HL-60 (cell line): ENCODE measurements around the gene TRIO.

Source experiments
- DNase-seq, 2 experiments: peaks; one replicate each; pipeline ENCODE4 v3.0.0-alpha.2; 2010 to 2020; ENCODE audit warnings: low read depth in 1 of 2, low spot score in 1 of 2
- H3K27ac ChIP-seq: fragments of 250-450 bp; sonication (Bioruptor Pico); replicated peaks from 2 replicates; pipeline ENCODE4 v1.5.1; 2020; ENCODE audit warnings: mild to moderate bottlenecking, moderate library complexity
- H3K27me3 ChIP-seq: fragments of 250-450 bp; sonication (Bioruptor Pico); 2 replicates; pipeline ENCODE4 v1.5.1; 2021; ENCODE audit warnings: mild to moderate bottlenecking, moderate library complexity; ENCODE audit not compliant: insufficient read depth, poor library complexity, severe bottlenecking
- H3K4me3 ChIP-seq: replicated peaks from 2 replicates; pipeline ENCODE4 v1.5.1; 2011; ENCODE audit warnings: mild to moderate bottlenecking, control low read depth, low read length; ENCODE audit not compliant: insufficient read depth
- CTCF ChIP-seq: IDR thresholded peaks from one replicate; pipeline ENCODE4 v1.5.1; 2011; ENCODE audit warnings: low read length, control low read depth, inconsistent platforms; ENCODE audit not compliant: insufficient read depth
- GABPA ChIP-seq: IDR thresholded peaks from 2 replicates; pipeline ENCODE4 v1.6.1; 2012; ENCODE audit warnings: low read depth
- POLR2AphosphoS5 ChIP-seq: IDR thresholded peaks from 2 replicates; pipeline ENCODE4 v1.6.1; 2012; ENCODE audit warnings: low read depth
- SPI1 ChIP-seq: IDR thresholded peaks from 2 replicates; pipeline ENCODE4 v1.6.1; 2012; ENCODE audit warnings: low read depth, mild to moderate bottlenecking, borderline replicate concordance
- TF ChIP-seq, protein P1 (sequence below): IDR thresholded peaks from 2 replicates; pipeline ENCODE4 v1.6.1; 2012; ENCODE audit warnings: low read depth; ENCODE audit not compliant: insufficient replicate concordance

The TRIO gene

DNA sequence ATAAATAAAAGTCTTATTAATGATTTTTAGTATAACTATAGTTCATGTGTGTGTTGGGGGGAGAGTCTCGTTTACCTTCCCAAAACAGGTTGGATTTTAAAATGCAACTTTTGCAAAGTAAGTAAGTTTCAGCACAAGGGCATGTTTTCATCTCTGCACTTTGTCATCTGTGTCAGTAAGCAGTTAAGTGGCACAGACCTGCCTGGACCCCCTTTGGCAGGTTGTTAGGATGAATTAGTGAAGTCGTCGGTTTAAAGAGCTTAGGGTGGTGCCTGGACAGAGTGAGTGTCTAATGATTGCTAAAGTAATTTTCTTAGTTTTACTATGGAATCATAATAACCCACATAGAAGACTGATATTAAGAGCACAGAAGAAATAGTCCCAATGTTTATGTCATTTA is 74.9 kb downstream of the TRIO start:
- H3K4me3 ChIP-seq: no peak overlapping the region
- DNase-seq: no peak
- TF ChIP-seq CTCF (no peak), SPI1 (no peak), POLR2AphosphoS5 (no peak), GABPA (no peak)
- TF ChIP-seq, protein P1, sequence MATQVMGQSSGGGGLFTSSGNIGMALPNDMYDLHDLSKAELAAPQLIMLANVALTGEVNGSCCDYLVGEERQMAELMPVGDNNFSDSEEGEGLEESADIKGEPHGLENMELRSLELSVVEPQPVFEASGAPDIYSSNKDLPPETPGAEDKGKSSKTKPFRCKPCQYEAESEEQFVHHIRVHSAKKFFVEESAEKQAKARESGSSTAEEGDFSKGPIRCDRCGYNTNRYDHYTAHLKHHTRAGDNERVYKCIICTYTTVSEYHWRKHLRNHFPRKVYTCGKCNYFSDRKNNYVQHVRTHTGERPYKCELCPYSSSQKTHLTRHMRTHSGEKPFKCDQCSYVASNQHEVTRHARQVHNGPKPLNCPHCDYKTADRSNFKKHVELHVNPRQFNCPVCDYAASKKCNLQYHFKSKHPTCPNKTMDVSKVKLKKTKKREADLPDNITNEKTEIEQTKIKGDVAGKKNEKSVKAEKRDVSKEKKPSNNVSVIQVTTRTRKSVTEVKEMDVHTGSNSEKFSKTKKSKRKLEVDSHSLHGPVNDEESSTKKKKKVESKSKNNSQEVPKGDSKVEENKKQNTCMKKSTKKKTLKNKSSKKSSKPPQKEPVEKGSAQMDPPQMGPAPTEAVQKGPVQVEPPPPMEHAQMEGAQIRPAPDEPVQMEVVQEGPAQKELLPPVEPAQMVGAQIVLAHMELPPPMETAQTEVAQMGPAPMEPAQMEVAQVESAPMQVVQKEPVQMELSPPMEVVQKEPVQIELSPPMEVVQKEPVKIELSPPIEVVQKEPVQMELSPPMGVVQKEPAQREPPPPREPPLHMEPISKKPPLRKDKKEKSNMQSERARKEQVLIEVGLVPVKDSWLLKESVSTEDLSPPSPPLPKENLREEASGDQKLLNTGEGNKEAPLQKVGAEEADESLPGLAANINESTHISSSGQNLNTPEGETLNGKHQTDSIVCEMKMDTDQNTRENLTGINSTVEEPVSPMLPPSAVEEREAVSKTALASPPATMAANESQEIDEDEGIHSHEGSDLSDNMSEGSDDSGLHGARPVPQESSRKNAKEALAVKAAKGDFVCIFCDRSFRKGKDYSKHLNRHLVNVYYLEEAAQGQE: no peak
- no peak overlapping the region for H3K27ac ChIP-seq
- H3K27me3 ChIP-seq: no peaks in the 10 kb centered on the region

DNA sequence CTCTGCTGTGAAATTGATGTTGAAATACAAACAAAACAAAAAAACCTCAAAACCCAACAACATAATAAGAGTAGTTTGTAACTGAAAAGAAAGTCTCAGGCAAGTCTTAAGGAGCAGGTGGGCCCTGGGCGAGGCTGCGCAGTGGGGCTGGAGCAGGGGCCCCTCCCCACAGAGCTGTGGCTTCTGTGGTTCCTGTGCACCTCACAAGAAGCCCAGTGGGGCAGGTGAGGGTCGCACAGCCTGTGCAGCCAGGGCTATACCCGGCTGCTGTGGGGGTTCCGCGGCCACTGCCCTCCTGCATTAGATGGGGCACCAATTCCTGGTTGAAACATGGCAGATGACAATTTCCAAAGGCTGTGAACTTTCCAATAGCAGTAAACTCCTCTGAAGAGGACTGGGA is 75.3 kb downstream of the TRIO start:
- no peak overlapping the region for H3K27ac ChIP-seq
- no peak overlapping the region for H3K4me3 ChIP-seq
- TF ChIP-seq, protein P1: no peak
- no peak for TF ChIP-seq SPI1
- TF ChIP-seq POLR2AphosphoS5: no peak
- no peak for TF ChIP-seq GABPA
- TF ChIP-seq CTCF: no peak
- no peak for DNase-seq
- H3K27me3 ChIP-seq: no peaks in the 10 kb centered on the region

- TF ChIP-seq, protein P1: no peak
- TF ChIP-seq POLR2AphosphoS5 (no peak), SPI1 (no peak), CTCF (no peak), GABPA (no peak)
These were observed 75.9 kb downstream of the TRIO start for GRCh38 chr5:14218897-14219573.

More at GRCh38 chr5:14218897-14219573, 75.9 kb downstream of the TRIO start:
- H3K27me3 ChIP-seq: no peaks in the 10 kb centered on the region
- H3K4me3 ChIP-seq: no peak overlapping the region
- H3K27ac ChIP-seq: no peak overlapping the region
- no peak for DNase-seq
